Smooth muscle cell of the coronary artery (primary cell): ENCODE results near the gene LRRC37A3. TPM values are rescaled to one million over a fixed set of nuclear protein-coding genes. Genes with fewer than 3 reads are reported as not detected.

Experiments used
- total RNA-seq: library from RNA; depleted of rRNA; stranded (reverse); fragments of >200 nt; gene quantifications from 2 replicates; pipeline ENCODE4 v1.2.3, GENCODE V29; 2014; ENCODE audit warnings: low replicate concordance

The LRRC37A3 gene
- 2.5 and 2.6 TPM in 2 replicates for total RNA-seq

DNA sequence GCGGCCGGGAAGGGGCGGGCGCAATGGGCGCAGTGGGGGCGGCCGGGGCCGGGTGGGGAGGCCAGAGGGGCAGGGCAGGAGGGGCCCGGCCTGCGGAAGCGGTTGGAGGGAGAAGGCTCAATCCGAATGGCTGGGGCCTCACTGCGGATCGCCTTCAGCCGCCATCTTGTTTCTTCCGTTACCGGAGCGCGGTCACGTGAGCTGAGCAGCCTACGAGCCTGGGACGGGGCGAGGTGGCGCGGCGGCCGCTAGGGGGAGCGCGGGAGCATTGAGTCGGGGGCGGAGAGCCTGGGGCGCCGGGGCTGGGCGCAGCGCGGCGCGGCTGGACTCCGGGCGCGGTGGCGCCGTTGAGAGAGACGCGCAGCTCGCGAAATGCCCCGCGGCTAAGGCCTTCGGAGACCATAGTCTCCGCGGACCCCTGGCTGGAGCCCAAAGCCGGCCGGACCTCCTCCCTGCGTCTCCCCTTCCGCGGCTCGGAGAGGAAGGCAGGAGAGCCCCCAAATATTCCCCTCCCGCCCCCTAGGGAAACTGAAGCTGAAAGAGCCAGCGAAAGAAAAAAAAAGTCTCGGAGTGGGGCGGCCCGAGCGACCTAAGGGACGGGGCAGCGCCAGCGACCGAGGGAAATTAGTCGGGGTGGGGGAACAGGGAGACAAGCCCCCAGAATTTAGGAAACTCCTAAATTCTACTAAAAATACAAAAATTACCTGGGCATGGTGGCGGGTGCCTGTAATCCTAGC, at the start of gene LRRC37A3:
Gene LRRC37A3 (minus strand): TSS at position 190 of the 737 bp plus-strand sequence. CDS start 22,221 bp downstream, outside the sequence.

Other genes with a start within 250 kb of the LRRC37A3 start
- gene GNA13, start 137.3 kb upstream of the LRRC37A3 start, total RNA-seq, result 31.4 and 34.1 TPM in 2 replicates
- 0.98 and 1.1 TPM in 2 replicates for gene RGS9, start 217.9 kb upstream of the LRRC37A3 start, total RNA-seq